Stimulated activated CD4-positive, alpha-beta T cell treated with anti-CD3 and anti-CD28 coated beads, TNF-alpha, amount 100 ng/mL, for 1 hour (primary cell): ENCODE data around the gene PCGF6.
"Not testable (repeated sequence)": the region's sequence is repeated elsewhere in the genome, so short reads cannot be mapped to it uniquely, and the experiment has no call there.

Source experiments
- DNase-seq, 3 donors: peaks; one replicate each; pipeline ENCODE4 v3.0.0-alpha.2; 2020; ENCODE audit warnings: low read depth in 3 of 3, low spot score in 1 of 3

Gene PCGF6

GRCh38 chr10:103258928-103259327, 92.0 kb downstream of the PCGF6 start:
- not testable (repeated sequence) for DNase-seq

- no peak for DNase-seq
Measured at GRCh38 chr10:103257812-103258211, 93.1 kb downstream of the PCGF6 start.

DNA sequence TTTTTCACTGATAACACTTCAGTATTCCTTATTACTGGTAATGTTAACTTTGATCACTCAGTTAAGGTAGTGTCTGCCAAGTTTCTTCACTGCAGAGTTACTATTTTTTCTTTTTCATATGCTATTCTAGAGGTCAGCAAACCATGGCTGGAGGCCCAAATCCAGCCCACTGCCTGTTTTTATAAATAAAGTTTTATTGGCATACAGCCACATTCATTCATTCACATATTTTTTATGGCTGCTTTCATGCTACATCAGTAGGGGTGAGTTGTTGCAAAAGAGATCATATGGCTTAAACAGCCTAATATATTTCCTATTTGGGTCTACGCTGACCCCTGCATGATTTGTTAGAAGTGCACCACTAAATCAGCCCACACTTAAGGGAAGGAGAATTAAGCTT, 94.3 kb downstream of the PCGF6 start:
- no peak for DNase-seq

GRCh38 chr10:103254538-103255325, 96.2 kb downstream of the PCGF6 start:
- no peak for DNase-seq

- DNase-seq, result no peak
Measured at GRCh38 chr10:103254113-103254512, 96.8 kb downstream of the PCGF6 start.
